ENCODE measurements around the gene SMYD2. TPM values are rescaled to one million over a fixed set of nuclear protein-coding genes. Genes with fewer than 3 reads are reported as not detected.

SMYD2 gene
- polyA plus RNA-seq, 1 donor from 2014 or later, result 36.9 TPM

DNA sequence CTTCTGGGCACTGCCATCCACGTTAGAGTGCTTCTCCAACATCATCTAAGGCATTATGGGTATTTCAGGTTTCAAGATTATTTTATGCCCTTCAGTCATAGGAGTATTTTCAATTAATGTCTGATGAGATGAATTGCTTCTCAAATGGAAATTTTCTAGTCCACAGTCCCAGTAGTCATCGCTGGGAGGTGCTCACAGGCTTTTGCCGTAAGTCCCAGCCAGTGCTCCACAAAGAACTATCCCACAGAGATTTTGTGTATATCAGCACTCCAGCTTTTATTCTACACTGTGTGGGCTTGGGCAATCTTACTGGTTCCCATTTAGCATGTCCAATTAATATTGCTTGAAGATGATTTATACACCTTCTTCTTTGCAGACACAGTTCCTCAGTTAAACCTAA, 61.0 kb downstream of the SMYD2 start:
- H3K4me3 ChIP-seq (ENCODE audit: low read length), result no peak overlapping the region
- H3K4me2 ChIP-seq (ENCODE audit: low read length), result no peak overlapping the region
- H3K36me3 ChIP-seq (ENCODE audit: insufficient read depth, low read length), result no peaks in the 10 kb centered on the region
- TF ChIP-seq TAF1 (IDR thresholded peaks at IDR 0.05; ENCODE audit: low read depth) (no peak), MXI1 (conservative IDR thresholded peaks at IDR 0.05; ENCODE audit: poor library complexity, severe bottlenecking) (no peak), SMC3 (conservative IDR thresholded peaks at IDR 0.05; ENCODE audit: poor library complexity) (no peak), EP300 (conservative IDR thresholded peaks at IDR 0.05; ENCODE audit: poor library complexity, severe bottlenecking) (no peak), POLR2AphosphoS5 (IDR thresholded peaks at IDR 0.05) (no peak), RAD21 (conservative IDR thresholded peaks at IDR 0.05) (no peak), EZH2 (IDR thresholded peaks at IDR 0.05; ENCODE audit: borderline replicate concordance, insufficient read depth, low read length, poor library complexity, severe bottlenecking) (no peak)
- TF ChIP-seq, protein P1, sequence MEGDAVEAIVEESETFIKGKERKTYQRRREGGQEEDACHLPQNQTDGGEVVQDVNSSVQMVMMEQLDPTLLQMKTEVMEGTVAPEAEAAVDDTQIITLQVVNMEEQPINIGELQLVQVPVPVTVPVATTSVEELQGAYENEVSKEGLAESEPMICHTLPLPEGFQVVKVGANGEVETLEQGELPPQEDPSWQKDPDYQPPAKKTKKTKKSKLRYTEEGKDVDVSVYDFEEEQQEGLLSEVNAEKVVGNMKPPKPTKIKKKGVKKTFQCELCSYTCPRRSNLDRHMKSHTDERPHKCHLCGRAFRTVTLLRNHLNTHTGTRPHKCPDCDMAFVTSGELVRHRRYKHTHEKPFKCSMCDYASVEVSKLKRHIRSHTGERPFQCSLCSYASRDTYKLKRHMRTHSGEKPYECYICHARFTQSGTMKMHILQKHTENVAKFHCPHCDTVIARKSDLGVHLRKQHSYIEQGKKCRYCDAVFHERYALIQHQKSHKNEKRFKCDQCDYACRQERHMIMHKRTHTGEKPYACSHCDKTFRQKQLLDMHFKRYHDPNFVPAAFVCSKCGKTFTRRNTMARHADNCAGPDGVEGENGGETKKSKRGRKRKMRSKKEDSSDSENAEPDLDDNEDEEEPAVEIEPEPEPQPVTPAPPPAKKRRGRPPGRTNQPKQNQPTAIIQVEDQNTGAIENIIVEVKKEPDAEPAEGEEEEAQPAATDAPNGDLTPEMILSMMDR (IDR thresholded peaks at IDR 0.05; ENCODE audit: poor library complexity, severe bottlenecking), result no peak
- TF ChIP-seq, protein P2, sequence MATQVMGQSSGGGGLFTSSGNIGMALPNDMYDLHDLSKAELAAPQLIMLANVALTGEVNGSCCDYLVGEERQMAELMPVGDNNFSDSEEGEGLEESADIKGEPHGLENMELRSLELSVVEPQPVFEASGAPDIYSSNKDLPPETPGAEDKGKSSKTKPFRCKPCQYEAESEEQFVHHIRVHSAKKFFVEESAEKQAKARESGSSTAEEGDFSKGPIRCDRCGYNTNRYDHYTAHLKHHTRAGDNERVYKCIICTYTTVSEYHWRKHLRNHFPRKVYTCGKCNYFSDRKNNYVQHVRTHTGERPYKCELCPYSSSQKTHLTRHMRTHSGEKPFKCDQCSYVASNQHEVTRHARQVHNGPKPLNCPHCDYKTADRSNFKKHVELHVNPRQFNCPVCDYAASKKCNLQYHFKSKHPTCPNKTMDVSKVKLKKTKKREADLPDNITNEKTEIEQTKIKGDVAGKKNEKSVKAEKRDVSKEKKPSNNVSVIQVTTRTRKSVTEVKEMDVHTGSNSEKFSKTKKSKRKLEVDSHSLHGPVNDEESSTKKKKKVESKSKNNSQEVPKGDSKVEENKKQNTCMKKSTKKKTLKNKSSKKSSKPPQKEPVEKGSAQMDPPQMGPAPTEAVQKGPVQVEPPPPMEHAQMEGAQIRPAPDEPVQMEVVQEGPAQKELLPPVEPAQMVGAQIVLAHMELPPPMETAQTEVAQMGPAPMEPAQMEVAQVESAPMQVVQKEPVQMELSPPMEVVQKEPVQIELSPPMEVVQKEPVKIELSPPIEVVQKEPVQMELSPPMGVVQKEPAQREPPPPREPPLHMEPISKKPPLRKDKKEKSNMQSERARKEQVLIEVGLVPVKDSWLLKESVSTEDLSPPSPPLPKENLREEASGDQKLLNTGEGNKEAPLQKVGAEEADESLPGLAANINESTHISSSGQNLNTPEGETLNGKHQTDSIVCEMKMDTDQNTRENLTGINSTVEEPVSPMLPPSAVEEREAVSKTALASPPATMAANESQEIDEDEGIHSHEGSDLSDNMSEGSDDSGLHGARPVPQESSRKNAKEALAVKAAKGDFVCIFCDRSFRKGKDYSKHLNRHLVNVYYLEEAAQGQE (IDR thresholded peaks at IDR 0.05; ENCODE audit: borderline replicate concordance), result no peak
- no peak overlapping the region for H2AFZ ChIP-seq (ENCODE audit: low read depth, low read length)
- H3K27ac ChIP-seq (ENCODE audit: low read length), result no peak overlapping the region
- H3F3A ChIP-seq (ENCODE audit: insufficient read depth, low read length, poor library complexity, severe bottlenecking), result no peaks in the 10 kb centered on the region
- H3K27me3 ChIP-seq (ENCODE audit: insufficient read depth, low read depth, low read length), result no peaks in the 10 kb centered on the region
- no peak overlapping the region for H3K9ac ChIP-seq (ENCODE audit: low read length)
- H3K79me2 ChIP-seq (replicated peaks; ENCODE audit: insufficient read depth, low read length), result no peaks in the 10 kb centered on the region
- H4K20me1 ChIP-seq (ENCODE audit: insufficient read depth), result no peaks in the 10 kb centered on the region
- no peaks in the 10 kb centered on the region for H3K9me3 ChIP-seq (ENCODE audit: low read length)
- no peaks in the 10 kb centered on the region for H3K9me2 ChIP-seq (ENCODE audit: insufficient read depth, low read length)

DNA sequence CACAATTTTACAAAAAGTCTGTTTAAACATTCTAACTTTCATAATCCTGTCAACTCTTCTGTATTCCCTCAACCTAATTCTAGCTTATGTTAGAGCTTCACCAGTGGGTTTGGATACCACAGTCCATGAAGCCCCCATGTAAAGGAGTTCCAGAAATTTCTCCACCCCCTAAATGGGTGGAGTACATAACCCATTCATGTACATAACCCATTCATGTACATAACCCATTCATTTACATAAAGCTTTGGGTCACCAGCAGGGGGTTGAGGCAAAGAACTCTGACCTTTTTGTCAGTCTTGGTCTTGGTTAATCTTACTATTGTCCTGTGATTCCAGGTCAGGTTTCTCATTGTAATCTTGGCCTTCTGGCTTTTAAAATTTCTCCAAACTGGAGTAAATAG, 61.6 kb downstream of the SMYD2 start:
- Histone ChIP-seq H3K9me3 (ENCODE audit: low read length) (no peaks in the 10 kb centered on the region), H3K4me2 (ENCODE audit: low read length) (no peak overlapping the region), H3K9ac (ENCODE audit: low read length) (no peak overlapping the region), H3K79me2 (replicated peaks; ENCODE audit: insufficient read depth, low read length) (no peaks in the 10 kb centered on the region), H2AFZ (ENCODE audit: low read depth, low read length) (no peak overlapping the region), H3F3A (ENCODE audit: insufficient read depth, low read length, poor library complexity, severe bottlenecking) (no peaks in the 10 kb centered on the region), H3K27ac (ENCODE audit: low read length) (no peak overlapping the region), H3K36me3 (ENCODE audit: insufficient read depth, low read length) (no peaks in the 10 kb centered on the region), H4K20me1 (ENCODE audit: insufficient read depth) (no peaks in the 10 kb centered on the region), H3K4me3 (ENCODE audit: low read length) (no peak overlapping the region), H3K27me3 (ENCODE audit: insufficient read depth, low read depth, low read length) (no peaks in the 10 kb centered on the region), H3K9me2 (ENCODE audit: insufficient read depth, low read length) (no peaks in the 10 kb centered on the region)
- TF ChIP-seq, protein P2 (IDR thresholded peaks at IDR 0.05; ENCODE audit: borderline replicate concordance), result no peak
- TF ChIP-seq POLR2AphosphoS5 (IDR thresholded peaks at IDR 0.05), result no peak
- TF ChIP-seq RAD21 (conservative IDR thresholded peaks at IDR 0.05), result no peak
- no peak for TF ChIP-seq SMC3 (conservative IDR thresholded peaks at IDR 0.05; ENCODE audit: poor library complexity)
- TF ChIP-seq EZH2 (IDR thresholded peaks at IDR 0.05; ENCODE audit: borderline replicate concordance, insufficient read depth, low read length, poor library complexity, severe bottlenecking), result no peak
- TF ChIP-seq, protein P1 (IDR thresholded peaks at IDR 0.05; ENCODE audit: poor library complexity, severe bottlenecking), result no peak
- no peak for TF ChIP-seq EP300 (conservative IDR thresholded peaks at IDR 0.05; ENCODE audit: poor library complexity, severe bottlenecking)
- TF ChIP-seq TAF1 (IDR thresholded peaks at IDR 0.05; ENCODE audit: low read depth), result no peak
- no peak for TF ChIP-seq MXI1 (conservative IDR thresholded peaks at IDR 0.05; ENCODE audit: poor library complexity, severe bottlenecking)

Data from neural cell (in vitro differentiated cells).